SH-SY5Y (cell line): ENCODE measurements around the gene SPRR2A.

Experiments used
- GATA2 ChIP-seq: IDR thresholded peaks from 2 replicates; pipeline ENCODE4 v1.6.1; 2011; ENCODE audit warnings: mild to moderate bottlenecking, low read depth, low read length
- GATA3 ChIP-seq: IDR thresholded peaks from 2 replicates; pipeline ENCODE4 v1.6.1; 2011; ENCODE audit warnings: low read depth, mild to moderate bottlenecking, low read length, moderate library complexity

The SPRR2A gene

GRCh38 chr1:153057375-153057774 is at the start of gene SPRR2A:
Gene SPRR2A (minus strand): TSS chr1:153057512. CDS start chr1:153056735, 777 bp downstream.
- TF ChIP-seq GATA3, result no peak
- TF ChIP-seq GATA2, result no peak

GRCh38 chr1:153100245-153100644 is 42.9 kb upstream of the SPRR2A start:
- TF ChIP-seq GATA3 (no peak), GATA2 (no peak)

- no peak for TF ChIP-seq GATA2
These were observed 42.2 kb upstream of the SPRR2A start for GRCh38 chr1:153099461-153100045.

GRCh38 chr1:153095764-153096163 is 38.5 kb upstream of the SPRR2A start:
- TF ChIP-seq GATA3, result no peak
- no peak for TF ChIP-seq GATA2

GRCh38 chr1:153094426-153094825 is 37.1 kb upstream of the SPRR2A start, which contains the start of gene SPRR2E:
Gene SPRR2E (minus strand): TSS chr1:153094526. CDS start chr1:153093751, 775 bp downstream.
- TF ChIP-seq GATA2 (no peak), GATA3 (no peak)

GRCh38 chr1:153087652-153088051 is 30.3 kb upstream of the SPRR2A start:
- TF ChIP-seq GATA2 (no peak), GATA3 (no peak)

GRCh38 chr1:153081736-153082135 is 24.4 kb upstream of the SPRR2A start:
- TF ChIP-seq GATA2 (no peak), GATA3 (no peak)

GRCh38 chr1:153072806-153073726 is 15.8 kb upstream of the SPRR2A start:
- TF ChIP-seq GATA3 (no peak), GATA2 (no peak)

- TF ChIP-seq GATA3 (no peak), GATA2 (no peak)
These were observed 14.2 kb upstream of the SPRR2A start, which contains the start of gene SPRR2B for GRCh38 chr1:153071511-153071910. Gene SPRR2B (minus strand): TSS chr1:153071611. CDS start chr1:153070839, 772 bp downstream.

GRCh38 chr1:153070243-153070642 is 12.9 kb upstream of the SPRR2A start:
- TF ChIP-seq GATA2 (no peak), GATA3 (no peak)

- TF ChIP-seq GATA2, result no peak
- no peak for TF ChIP-seq GATA3
These were observed 1.8 kb upstream of the SPRR2A start for GRCh38 chr1:153058826-153059784.

- TF ChIP-seq GATA2 (no peak), GATA3 (no peak)
These were observed 842 bp upstream of the SPRR2A start for GRCh38 chr1:153058154-153058553.

- TF ChIP-seq GATA3 (no peak), GATA2 (no peak)
These were observed 8.1 kb downstream of the SPRR2A start for GRCh38 chr1:153049211-153049610.

- TF ChIP-seq GATA2 (no peak), GATA3 (no peak)
These were observed 16.2 kb downstream of the SPRR2A start, which contains the start of gene SPRR2D for GRCh38 chr1:153040950-153041631. Gene SPRR2D (minus strand): TSS chr1:153041120. CDS start chr1:153040346, 774 bp downstream.
